Prostate gland (tissue), 2 donors: ENCODE results near the gene ISY1.

Experiments used
- POLR2A ChIP-seq: fragments of 450-650 bp; IDR thresholded peaks from one replicate; pipeline ENCODE4 v1.6.1; 2016; ENCODE audit warnings: antibody characterized with exemption, mild to moderate bottlenecking
- TF ChIP-seq, protein P1 (sequence below), 4 experiments: fragments of 200-600 bp in 2 of 4; fragments of 450-650 bp in 2 of 4; sonication (generic) in 2 of 4; IDR thresholded peaks; 1 replicate in 3 of 4; 2 replicates in 1 of 4; pipeline ENCODE4 v1.5.1; 2016 to 2019; ENCODE audit warnings: antibody characterized with exemption in 4 of 4, mild to moderate bottlenecking in 2 of 4, moderate library complexity in 2 of 4

- TF ChIP-seq, protein P1, sequence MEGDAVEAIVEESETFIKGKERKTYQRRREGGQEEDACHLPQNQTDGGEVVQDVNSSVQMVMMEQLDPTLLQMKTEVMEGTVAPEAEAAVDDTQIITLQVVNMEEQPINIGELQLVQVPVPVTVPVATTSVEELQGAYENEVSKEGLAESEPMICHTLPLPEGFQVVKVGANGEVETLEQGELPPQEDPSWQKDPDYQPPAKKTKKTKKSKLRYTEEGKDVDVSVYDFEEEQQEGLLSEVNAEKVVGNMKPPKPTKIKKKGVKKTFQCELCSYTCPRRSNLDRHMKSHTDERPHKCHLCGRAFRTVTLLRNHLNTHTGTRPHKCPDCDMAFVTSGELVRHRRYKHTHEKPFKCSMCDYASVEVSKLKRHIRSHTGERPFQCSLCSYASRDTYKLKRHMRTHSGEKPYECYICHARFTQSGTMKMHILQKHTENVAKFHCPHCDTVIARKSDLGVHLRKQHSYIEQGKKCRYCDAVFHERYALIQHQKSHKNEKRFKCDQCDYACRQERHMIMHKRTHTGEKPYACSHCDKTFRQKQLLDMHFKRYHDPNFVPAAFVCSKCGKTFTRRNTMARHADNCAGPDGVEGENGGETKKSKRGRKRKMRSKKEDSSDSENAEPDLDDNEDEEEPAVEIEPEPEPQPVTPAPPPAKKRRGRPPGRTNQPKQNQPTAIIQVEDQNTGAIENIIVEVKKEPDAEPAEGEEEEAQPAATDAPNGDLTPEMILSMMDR (IDR thresholded peaks at IDR 0.05), result no peak
- TF ChIP-seq POLR2A, result no peak
Observed at GRCh38 chr3:129081503-129081902, 79.4 kb downstream of the ISY1 start.
